AG04449 (cell line): ENCODE data around the gene ARRB2.

ENCODE experiments used
- CTCF ChIA-PET: fragments of 350-600 bp; formaldehyde crosslinking; extraction: SDS; loops from one replicate; lab custom pipeline; 2021; ENCODE audit warnings: antibody characterized with exemption; lab: Yijun Ruan, JAX
- POLR2A ChIA-PET: fragments of 400-600, 350-600 bp; formaldehyde crosslinking; extraction: SDS; loops from one replicate; lab custom pipeline; 2020; ENCODE audit warnings: antibody characterized with exemption, inconsistent platforms; lab: Yijun Ruan, JAX
- DNase-seq: peaks from one replicate; pipeline ENCODE4 v3.0.0-alpha.2; 2010; ENCODE audit warnings: low read depth, low spot score
- H3K4me3 ChIP-seq: 2 replicates; pipeline ENCODE4 v1.5.1; 2011; ENCODE audit warnings: low read depth, mild to moderate bottlenecking, control low read depth, low read length
- CTCF ChIP-seq: IDR thresholded peaks from one replicate; pipeline ENCODE4 v1.5.1; 2011; ENCODE audit warnings: mild to moderate bottlenecking, moderate library complexity, low read length, control low read depth, inconsistent platforms; ENCODE audit not compliant: insufficient read depth; ENCODE audit errors: missing control alignments

ARRB2 gene

GRCh38 chr17:4715063-4715744 lies 4.8 kb downstream of the ARRB2 start:
- POLR2A ChIA-PET, result no interaction called here
- no peak for DNase-seq
- TF ChIP-seq CTCF, result no peak
- CTCF ChIA-PET, result no interaction called here
- H3K4me3 ChIP-seq, result no peak overlapping the region

GRCh38 chr17:4716081-4716480 lies 5.6 kb downstream of the ARRB2 start:
- DNase-seq, result no peak
- ChIA-PET CTCF (no interaction called here), POLR2A (no interaction called here)
- no peak for TF ChIP-seq CTCF
- H3K4me3 ChIP-seq, result no peak overlapping the region

- CTCF ChIA-PET, result no interaction called here
Observed at GRCh38 chr17:4717791-4718190, 7.4 kb downstream of the ARRB2 start.

GRCh38 chr17:4718276-4718675 lies 7.8 kb downstream of the ARRB2 start:
- no peak for TF ChIP-seq CTCF
- POLR2A ChIA-PET, result no interaction called here
- H3K4me3 ChIP-seq, result no peak overlapping the region
- no peak for DNase-seq
- CTCF ChIA-PET, result no interaction called here

More at GRCh38 chr17:4717791-4718190, 7.4 kb downstream of the ARRB2 start:
- H3K4me3 ChIP-seq, result no peak overlapping the region
- no peak for DNase-seq
- POLR2A ChIA-PET, result no interaction called here
- no peak for TF ChIP-seq CTCF

- POLR2A ChIA-PET, result no interaction called here
- no peak for DNase-seq
- no peak overlapping the region for H3K4me3 ChIP-seq
- CTCF ChIA-PET, result interaction anchor here (1.5 kb wide), 1 partner anchor 71 kb away, joined by 4 read pairs; no protein-coding TSS in a partner anchor
- no peak for TF ChIP-seq CTCF
Observed at GRCh38 chr17:4719146-4719545, 8.7 kb downstream of the ARRB2 start.

- no peak for DNase-seq
- POLR2A ChIA-PET, result no interaction called here
- TF ChIP-seq CTCF, result no peak
- no peak overlapping the region for H3K4me3 ChIP-seq
- CTCF ChIA-PET, result interaction anchor here (0.8 to 1.5 kb wide), 2 partner anchors 70 to 161 kb away, joined by 3 to 4 read pairs; no protein-coding TSS in a partner anchor
Observed at GRCh38 chr17:4719684-4720221, 9.3 kb downstream of the ARRB2 start.
